Naive thymus-derived CD4-positive, alpha-beta T cell (primary cell): ENCODE data around the gene GANAB. TPM values are rescaled to one million over a fixed set of nuclear protein-coding genes. Genes with fewer than 3 reads are reported as not detected.
"Not testable (repeated sequence)": the region's sequence is repeated elsewhere in the genome, so short reads cannot be mapped to it uniquely, and the experiment has no call there.

ENCODE experiments used
- ATAC-seq: fragments of 150-1000 bp; cut with Tn5 transposase; 2 replicates; pipeline ENCODE4 v1.10.0; 2021; ENCODE audit warnings: mild to moderate bottlenecking, moderate library complexity
- CTCF ChIA-PET: fragments of 350-600 bp; sonication (Branson Sonifier 250); formaldehyde crosslinking; loops from one replicate; lab custom pipeline; 2021; ENCODE audit warnings: antibody characterized with exemption; lab: Charles Lee
- POLR2A ChIA-PET: fragments of 350-600 bp; sonication (Branson Sonifier 250); formaldehyde crosslinking; loops from one replicate; lab custom pipeline; 2021; ENCODE audit warnings: antibody characterized with exemption, inconsistent platforms; lab: Charles Lee
- DNase-seq, 9 donors: peaks; one replicate each; pipeline versions ENCODE4 v3.0.0 to v3.0.0-alpha.2; 2020 to 2022; ENCODE audit warnings: mixed read lengths in 1 of 9
- H3K27ac ChIP-seq: one replicate; pipeline ENCODE4 v1.7.0; 2013; ENCODE audit warnings: mild to moderate bottlenecking, low read depth, low read length, moderate library complexity
- H3K27me3 ChIP-seq, 2 donors: one replicate each; pipeline ENCODE4 v1.7.0; 2013; ENCODE audit warnings: low read length in 2 of 2, mild to moderate bottlenecking in 2 of 2, moderate library complexity in 2 of 2; ENCODE audit not compliant: control insufficient read depth in 2 of 2, insufficient read depth in 2 of 2
- H3K36me3 ChIP-seq, 3 experiments: 1 replicate in 2 of 3; 2 replicates in 1 of 3; pipeline ENCODE4 v1.7.0; 2013; ENCODE audit warnings: low read length in 3 of 3, mild to moderate bottlenecking in 3 of 3, moderate library complexity in 1 of 3; ENCODE audit not compliant: insufficient read depth in 3 of 3, control insufficient read depth in 2 of 3
- H3K4me1 ChIP-seq, 2 donors: one replicate each; pipeline ENCODE4 v1.7.0; 2013; ENCODE audit warnings: low read length in 2 of 2, mild to moderate bottlenecking in 2 of 2, moderate library complexity in 1 of 2; ENCODE audit not compliant: control insufficient read depth in 2 of 2, insufficient read depth in 2 of 2
- H3K4me3 ChIP-seq: 2 replicates; pipeline ENCODE4 v1.7.0; 2013; ENCODE audit warnings: mild to moderate bottlenecking, low read length
- H3K9me3 ChIP-seq, 3 experiments: 1 replicate in 2 of 3; 2 replicates in 1 of 3; pipeline ENCODE4 v1.7.0; 2013; ENCODE audit warnings: low read length in 3 of 3; ENCODE audit not compliant: control insufficient read depth in 2 of 3
- H3K27ac Mint-ChIP-seq, 9 donors: one replicate each; pipeline ENCODE4 v1.8.0; 2020 to 2022; ENCODE audit warnings: mixed read lengths in 9 of 9, mild to moderate bottlenecking in 8 of 9, moderate library complexity in 5 of 9, inconsistent platforms in 2 of 9
- H3K27me3 Mint-ChIP-seq, 5 donors: one replicate each; pipeline ENCODE4 v1.8.0; 2021 to 2022; ENCODE audit warnings: mixed read lengths in 5 of 5, mild to moderate bottlenecking in 1 of 5
- H3K36me3 Mint-ChIP-seq, 5 donors: one replicate each; pipeline ENCODE4 v1.8.0; 2020 to 2022; ENCODE audit warnings: mixed read lengths in 5 of 5, mild to moderate bottlenecking in 3 of 5, inconsistent platforms in 1 of 5
- H3K4me1 Mint-ChIP-seq, 7 donors: one replicate each; pipeline ENCODE4 v1.8.0; 2020 to 2022; ENCODE audit warnings: mixed read lengths in 7 of 7, mild to moderate bottlenecking in 3 of 7, inconsistent platforms in 1 of 7
- H3K4me3 Mint-ChIP-seq, 10 donors: one replicate each; pipeline ENCODE4 v1.8.0; 2020 to 2022; ENCODE audit warnings: mild to moderate bottlenecking in 10 of 10, mixed read lengths in 10 of 10, moderate library complexity in 6 of 10, inconsistent platforms in 2 of 10
- H3K9me3 Mint-ChIP-seq, 11 donors: one replicate each; pipeline ENCODE4 v1.8.0; 2020 to 2022; ENCODE audit warnings: mixed read lengths in 11 of 11, mild to moderate bottlenecking in 4 of 11, inconsistent platforms in 1 of 11, moderate library complexity in 1 of 11
- intact Hi-C, 2 donors: fragments of 100-400 bp; cut with micrococcal nuclease; formaldehyde crosslinking; loops; one replicate each; pipeline ENCODE4 v1.15.1; 2023
- polyA plus RNA-seq, 2 donors: library from polyadenylated mRNA; unstranded; fragments of 300-500 nt; fragmentation: Illumina TruSeq; gene quantifications; one replicate each; pipeline ENCODE4 v1.2.3, GENCODE V29; 2021
- total RNA-seq, 6 experiments: library from RNA in 5 of 6; stranded (reverse) in 5 of 6; gene quantifications; 1 replicate in 5 of 6; 2 replicates in 1 of 6; pipeline ENCODE4 v1.2.3 and lab custom pipeline; 2021 to 2026

Gene GANAB
- total and polyA plus RNA-seq, 7 experiments from 2014 or later, result 157 to 313 (median 217) TPM

DNA sequence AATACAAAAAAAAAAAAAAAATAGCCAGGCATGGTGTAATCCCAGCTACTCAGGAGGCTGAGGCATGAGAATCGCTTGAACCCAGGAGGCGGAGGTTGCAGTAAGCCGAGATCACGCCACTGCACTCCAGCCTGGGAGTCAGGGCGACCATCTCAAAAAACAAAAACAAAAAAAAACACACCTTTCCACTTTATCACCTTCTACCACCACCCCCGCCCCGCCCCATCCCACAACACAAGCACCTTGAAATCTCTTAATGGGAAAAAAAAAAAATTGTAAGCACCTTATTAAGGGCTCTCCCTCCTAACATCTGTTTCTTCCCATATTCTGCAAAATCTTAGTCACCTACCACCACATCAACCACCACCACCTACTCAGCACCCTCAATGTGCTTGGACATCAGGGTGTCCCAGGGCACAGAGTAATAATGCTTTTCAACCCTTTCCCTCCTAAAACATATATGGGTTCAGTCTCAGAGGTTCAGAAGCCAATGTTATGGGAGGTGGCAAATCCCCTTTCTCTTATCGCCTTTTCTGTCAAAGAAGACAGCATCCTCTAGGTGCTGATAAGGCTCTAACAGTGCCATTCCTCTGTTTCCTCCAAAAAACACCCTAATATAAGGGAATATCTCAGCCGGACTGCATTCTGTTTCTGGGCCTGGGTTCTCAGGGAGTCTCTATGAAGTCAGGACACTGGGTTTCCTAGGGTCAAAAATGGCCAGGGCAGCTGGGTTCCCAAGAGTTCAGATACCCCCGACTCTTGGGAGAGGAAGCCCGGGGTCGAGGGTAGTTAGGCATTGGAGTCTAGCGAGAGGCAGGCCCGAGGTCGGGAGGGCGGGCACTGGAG, 6.0 kb upstream of the GANAB start:
- peaks cover 0 to 8% (median 0%) of the 10 kb centered on the region in 5 donors for H3K36me3 Mint-ChIP-seq
- Histone ChIP-seq H3K36me3 (peaks cover 0 to 22% (median 0%) of the 10 kb centered on the region in 3 experiments), H3K27me3 (no peaks in the 10 kb centered on the region), H3K27ac (peak overlapping the region; percentile 95), H3K4me1 (peaks cover 13 to 16% of the 10 kb centered on the region in 2 donors), H3K4me3 (peak overlapping the region; percentile 87), H3K9me3 (no peaks in the 10 kb centered on the region)
- ChIA-PET CTCF (interaction anchor here (1.3 kb wide), 1 partner anchor 12 kb away, joined by 4 read pairs; no protein-coding TSS in a partner anchor), POLR2A (interaction anchor here (0.6 to 21.6 kb wide), 41 partner anchors 9 to 253 kb away, joined by 3 to 332 read pairs (median 4); partner anchors contain the start of genes B3GAT3, BSCL2, C11orf98 and CSKMT)
- intact Hi-C loops, result loop anchor here (1.0 to 2.0 kb wide), 11 partner anchors 7 to 78 kb away; partner anchors contain the start of genes C11orf98 (in 2 of the 2), CSKMT (in 2 of the 2), TUT1 (in 2 of the 2) and UBXN1 (in 2 of the 2)
- peaks cover 0 to 9% (median 0%) of the 10 kb centered on the region in 11 donors for H3K9me3 Mint-ChIP-seq
- H3K4me1 Mint-ChIP-seq, result peaks cover 11 to 36% (median 22%) of the 10 kb centered on the region in 7 donors
- DNase-seq (peak in 4 of 9 donors; percentile 13 to 59 (median 22)), ATAC-seq (no peak)
- no peaks in the 10 kb centered on the region for H3K27me3 Mint-ChIP-seq
- H3K27ac Mint-ChIP-seq, result peak overlapping the region; percentile 88 to 98 (median 96)
- peak overlapping the region; percentile 75 to 94 (median 90) for H3K4me3 Mint-ChIP-seq

DNA sequence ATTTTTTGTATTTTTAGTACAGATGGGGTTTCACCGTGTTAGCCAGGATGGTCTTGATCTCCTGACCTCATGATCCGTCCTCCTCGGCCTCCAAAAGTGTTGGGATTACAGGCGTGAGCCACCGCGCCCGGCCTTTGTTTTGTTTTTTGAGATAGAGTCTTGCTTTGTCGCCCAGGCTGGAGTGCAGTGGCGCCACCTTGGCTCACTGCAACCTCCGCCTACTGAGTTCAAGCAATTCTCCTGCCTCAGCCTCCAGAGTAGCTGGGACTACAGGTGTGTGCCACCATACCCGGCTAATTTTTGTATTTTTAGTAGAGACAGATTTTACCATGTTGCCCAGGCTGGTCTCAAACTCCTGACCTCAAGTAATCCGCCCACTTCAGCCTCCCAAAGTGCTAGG, 3.9 kb upstream of the GANAB start:
- H3K4me1 Mint-ChIP-seq, result peaks cover 17 to 48% (median 36%) of the 10 kb centered on the region in 7 donors
- CTCF ChIA-PET, result interaction anchor here (1.0 to 1.5 kb wide), 5 partner anchors 9 to 59 kb away, joined by 3 to 5 read pairs (median 3); partner anchors contain the start of genes C11orf98, CSKMT and TUT1
- H3K36me3 Mint-ChIP-seq, result peaks cover 0 to 12% (median 0%) of the 10 kb centered on the region in 5 donors
- H3K27ac Mint-ChIP-seq, result peak overlapping the region in 2 of 9 donors; percentile 28 to 71
- H3K27ac ChIP-seq, H3K27me3 Mint-ChIP-seq, ATAC-seq, H3K27me3 ChIP-seq, H3K9me3 Mint-ChIP-seq, DNase-seq, H3K9me3 ChIP-seq, intact Hi-C loops, H3K4me3 ChIP-seq, H3K4me3 Mint-ChIP-seq: not testable (repeated sequence)
- H3K36me3 ChIP-seq, result peaks cover 0 to 28% (median 0%) of the 10 kb centered on the region in 3 experiments
- POLR2A ChIA-PET, result interaction anchor here (0.6 to 21.6 kb wide), 12 partner anchors 7 to 227 kb away, joined by 3 to 332 read pairs (median 4); partner anchors contain the start of genes C11orf98, CSKMT, LBHD1 and MTA2
- H3K4me1 ChIP-seq, result peaks cover 19 to 27% of the 10 kb centered on the region in 2 donors

DNA sequence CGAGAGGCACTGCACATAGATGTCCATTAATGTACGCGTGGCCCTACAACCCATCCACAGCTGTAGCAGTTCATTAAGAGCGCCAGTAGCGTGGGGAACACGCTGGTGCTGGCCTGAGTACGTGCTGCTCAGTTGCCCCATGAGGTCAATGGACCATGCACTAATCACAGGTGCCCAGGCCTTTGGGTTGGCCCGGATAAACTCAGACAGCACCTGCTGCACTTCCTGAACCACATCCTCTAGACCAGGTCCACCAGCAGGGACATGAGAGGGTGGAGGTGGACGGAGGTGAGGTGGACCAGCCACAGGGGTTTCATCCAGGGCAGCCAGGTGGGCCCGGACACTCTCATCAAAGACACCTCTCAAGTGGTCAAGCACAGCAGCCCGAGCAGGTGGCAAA, 3.1 kb upstream of the GANAB start:
- DNase-seq, result no peak
- peaks cover 0 to 14% (median 0%) of the 10 kb centered on the region in 5 donors for H3K36me3 Mint-ChIP-seq
- H3K4me1 ChIP-seq, result peaks cover 19 to 33% of the 10 kb centered on the region in 2 donors
- H3K27ac ChIP-seq, result no peak overlapping the region
- peaks cover 17 to 49% (median 42%) of the 10 kb centered on the region in 7 donors for H3K4me1 Mint-ChIP-seq
- intact Hi-C loops, result no loop called here
- H3K27me3 Mint-ChIP-seq, result no peaks in the 10 kb centered on the region
- H3K36me3 ChIP-seq, result peaks cover 0 to 28% (median 0%) of the 10 kb centered on the region in 3 experiments
- no peak overlapping the region for H3K4me3 ChIP-seq
- ChIA-PET POLR2A (interaction anchor here (0.6 to 21.6 kb wide), 11 partner anchors 8 to 206 kb away, joined by 3 to 332 read pairs (median 5); partner anchors contain the start of genes B3GAT3, C11orf98, CSKMT and HNRNPUL2), CTCF (interaction anchor here (1.1 to 2.2 kb wide), 4 partner anchors 14 to 50 kb away, joined by 3 to 6 read pairs (median 3); partner anchors contain the start of genes C11orf98, CSKMT, EML3 and ROM1)
- peak overlapping the region in 1 of 10 donors; percentile 25 for H3K4me3 Mint-ChIP-seq
- H3K9me3 Mint-ChIP-seq, result peaks cover 0 to 8% (median 0%) of the 10 kb centered on the region in 11 donors
- H3K9me3 ChIP-seq, result no peaks in the 10 kb centered on the region
- ATAC-seq, result no peak
- peak overlapping the region in 2 of 9 donors; percentile 14 to 38 for H3K27ac Mint-ChIP-seq
- H3K27me3 ChIP-seq, result no peaks in the 10 kb centered on the region

DNA sequence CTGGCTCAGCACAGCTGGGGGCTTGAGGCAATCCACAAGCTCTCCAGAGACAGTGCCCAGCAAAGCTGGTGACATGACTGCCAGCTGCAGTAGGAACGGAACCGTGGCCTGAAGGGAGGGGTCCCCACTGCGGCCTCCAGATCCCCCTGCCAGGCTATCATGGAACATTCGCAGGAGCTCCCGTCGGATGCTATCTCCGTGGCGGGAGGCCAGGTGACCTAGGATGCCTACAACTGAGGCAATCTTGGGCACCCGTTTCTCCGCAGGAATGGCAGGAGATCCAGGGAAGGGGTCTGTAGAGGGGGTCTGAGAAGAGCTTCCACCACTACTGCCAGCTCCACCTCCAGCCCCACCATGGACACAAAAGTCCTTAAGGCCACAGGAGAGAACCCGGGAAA, 2.6 kb upstream of the GANAB start:
- peak overlapping the region in 2 of 9 donors; percentile 14 to 55 for H3K27ac Mint-ChIP-seq
- H3K36me3 Mint-ChIP-seq, result peaks cover 0 to 16% (median 0%) of the 10 kb centered on the region in 5 donors
- H3K4me1 Mint-ChIP-seq, result peaks cover 17 to 51% (median 47%) of the 10 kb centered on the region in 7 donors
- Histone ChIP-seq H3K4me3 (no peak overlapping the region), H3K4me1 (peaks cover 19 to 33% of the 10 kb centered on the region in 2 donors), H3K27me3 (no peaks in the 10 kb centered on the region), H3K9me3 (no peaks in the 10 kb centered on the region), H3K27ac (no peak overlapping the region), H3K36me3 (peaks cover 0 to 33% (median 0%) of the 10 kb centered on the region in 3 experiments)
- ChIA-PET POLR2A (interaction anchor here (0.9 to 21.6 kb wide), 10 partner anchors 9 to 192 kb away, joined by 3 to 332 read pairs (median 7); partner anchors contain the start of genes B3GAT3, C11orf98, CSKMT and HNRNPUL2), CTCF (interaction anchor here (1.1 to 2.2 kb wide), 2 partner anchors 16 to 36 kb away, joined by 3 to 6 read pairs; partner anchors contain the start of genes C11orf98, CSKMT, EML3 and ROM1)
- no peak for DNase-seq
- no peak overlapping the region for H3K4me3 Mint-ChIP-seq
- intact Hi-C loops, result no loop called here
- peaks cover 0 to 5% (median 0%) of the 10 kb centered on the region in 11 donors for H3K9me3 Mint-ChIP-seq
- ATAC-seq, result no peak
- H3K27me3 Mint-ChIP-seq, result no peaks in the 10 kb centered on the region

DNA sequence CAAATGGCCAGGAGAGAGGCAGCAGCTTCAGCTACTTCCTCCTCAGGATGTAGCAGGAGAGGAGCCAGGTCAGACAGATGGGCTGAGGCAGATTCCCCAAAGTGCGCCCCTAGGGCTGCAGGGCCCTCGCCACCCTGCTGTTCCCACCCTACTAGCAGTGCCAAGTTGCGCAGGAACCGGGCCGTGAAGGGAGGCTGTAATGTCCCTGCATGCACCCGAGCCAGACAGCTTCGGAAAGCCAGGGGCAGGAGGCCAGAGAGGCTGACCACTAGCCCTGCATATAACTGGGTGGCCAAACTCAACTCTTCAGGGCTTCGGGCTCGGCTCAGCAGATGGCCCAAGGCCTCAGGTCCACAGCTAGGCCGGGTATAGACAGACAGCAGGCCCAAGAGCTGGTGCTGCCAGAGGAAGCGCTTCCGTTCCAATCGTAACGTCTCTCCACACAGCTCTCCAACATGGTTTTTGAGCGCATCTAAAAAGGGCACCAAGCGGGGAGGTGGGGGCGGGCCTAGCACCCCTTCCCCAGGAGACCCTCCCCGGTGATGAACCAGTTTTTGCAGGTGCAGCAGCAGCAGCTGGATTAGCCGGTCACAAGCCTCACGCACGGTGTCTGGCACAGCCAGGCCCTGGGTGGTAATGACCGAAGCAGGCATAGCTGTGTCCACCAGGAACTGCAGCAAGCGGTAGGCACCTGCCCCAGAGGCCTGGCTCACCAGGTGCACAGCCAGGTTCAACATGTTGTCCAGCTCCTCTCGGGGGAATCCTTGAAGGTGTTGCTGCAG, 2.0 kb upstream of the GANAB start:
- H3K4me1 ChIP-seq, result peaks cover 19 to 33% of the 10 kb centered on the region in 2 donors
- Mint-ChIP-seq H3K36me3 (peaks cover 0 to 17% (median 0%) of the 10 kb centered on the region in 5 donors), H3K4me3 (no peak overlapping the region), H3K27ac (no peak overlapping the region), H3K27me3 (no peaks in the 10 kb centered on the region), H3K4me1 (peaks cover 14 to 47% (median 44%) of the 10 kb centered on the region in 7 donors), H3K9me3 (peaks cover 0 to 2% (median 0%) of the 10 kb centered on the region in 11 donors)
- CTCF ChIA-PET, result interaction anchor here (0.8 to 2.2 kb wide), 5 partner anchors 11 to 58 kb away, joined by 3 to 6 read pairs (median 3); partner anchors contain the start of genes C11orf98, CSKMT, EML3 and ROM1
- no peak for DNase-seq
- no peak for ATAC-seq
- POLR2A ChIA-PET, result interaction anchor here (0.7 to 21.6 kb wide), 12 partner anchors 10 to 193 kb away, joined by 3 to 332 read pairs (median 10); partner anchors contain the start of genes B3GAT3, BSCL2, C11orf98 and CSKMT
- intact Hi-C loops, result no loop called here
- peaks cover 0 to 39% (median 3%) of the 10 kb centered on the region in 3 experiments for H3K36me3 ChIP-seq
- no peak overlapping the region for H3K4me3 ChIP-seq
- no peaks in the 10 kb centered on the region for H3K27me3 ChIP-seq
- no peaks in the 10 kb centered on the region for H3K9me3 ChIP-seq
- H3K27ac ChIP-seq, result no peak overlapping the region
